Testis (tissue), 2 donors: ENCODE data around the gene RMND5A.

ENCODE experiments used
- POLR2A ChIP-seq: fragments of 450-650 bp; IDR thresholded peaks from one replicate; pipeline ENCODE4 v1.6.1; 2017; ENCODE audit warnings: antibody characterized with exemption, mild to moderate bottlenecking, moderate library complexity
- TF ChIP-seq, protein P1 (sequence below), 3 experiments: fragments of 450-650 bp in 2 of 3; fragments of 200-600 bp in 1 of 3; sonication (generic) in 1 of 3; IDR thresholded peaks; one replicate each; pipeline ENCODE4 v1.5.1; 2016 to 2019; ENCODE audit warnings: antibody characterized with exemption in 3 of 3, mild to moderate bottlenecking in 2 of 3, moderate library complexity in 1 of 3

GRCh38 chr2:86825693-86826381, 105.7 kb downstream of the RMND5A start:
- TF ChIP-seq, protein P1, sequence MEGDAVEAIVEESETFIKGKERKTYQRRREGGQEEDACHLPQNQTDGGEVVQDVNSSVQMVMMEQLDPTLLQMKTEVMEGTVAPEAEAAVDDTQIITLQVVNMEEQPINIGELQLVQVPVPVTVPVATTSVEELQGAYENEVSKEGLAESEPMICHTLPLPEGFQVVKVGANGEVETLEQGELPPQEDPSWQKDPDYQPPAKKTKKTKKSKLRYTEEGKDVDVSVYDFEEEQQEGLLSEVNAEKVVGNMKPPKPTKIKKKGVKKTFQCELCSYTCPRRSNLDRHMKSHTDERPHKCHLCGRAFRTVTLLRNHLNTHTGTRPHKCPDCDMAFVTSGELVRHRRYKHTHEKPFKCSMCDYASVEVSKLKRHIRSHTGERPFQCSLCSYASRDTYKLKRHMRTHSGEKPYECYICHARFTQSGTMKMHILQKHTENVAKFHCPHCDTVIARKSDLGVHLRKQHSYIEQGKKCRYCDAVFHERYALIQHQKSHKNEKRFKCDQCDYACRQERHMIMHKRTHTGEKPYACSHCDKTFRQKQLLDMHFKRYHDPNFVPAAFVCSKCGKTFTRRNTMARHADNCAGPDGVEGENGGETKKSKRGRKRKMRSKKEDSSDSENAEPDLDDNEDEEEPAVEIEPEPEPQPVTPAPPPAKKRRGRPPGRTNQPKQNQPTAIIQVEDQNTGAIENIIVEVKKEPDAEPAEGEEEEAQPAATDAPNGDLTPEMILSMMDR (IDR thresholded peaks at IDR 0.05): no peak
- no peak for TF ChIP-seq POLR2A
